ENCODE results near the gene BIN2. TPM values are rescaled to one million over a fixed set of nuclear protein-coding genes. Genes with fewer than 3 reads are reported as not detected.

The BIN2 gene
- total and polyA plus RNA-seq, 2 of the 4 experiments (the other 2 are of a cell fraction): not detected

DNA sequence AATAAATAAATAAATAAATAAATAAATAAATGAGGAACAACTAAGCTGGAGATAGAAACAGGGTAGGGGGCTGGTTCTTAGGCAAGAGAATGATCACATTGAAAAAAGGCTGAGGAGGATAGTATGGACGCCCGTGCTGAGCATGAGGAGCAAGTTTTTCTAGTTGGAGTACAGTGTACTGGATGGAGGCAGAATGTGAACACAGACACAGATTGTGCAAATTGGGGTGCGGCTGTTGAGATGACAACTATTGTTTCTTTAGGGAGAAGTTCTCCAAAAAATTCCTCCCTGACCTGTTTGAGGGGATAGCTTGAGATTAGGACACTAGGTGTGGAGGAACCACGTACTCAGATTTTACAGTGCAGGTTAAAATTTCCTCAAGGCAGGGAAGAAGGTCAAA is 979 bp upstream of the BIN2 start:
- 93% methylated on average over 2 of the region's 4 CpGs; no CpG with 5 or more reads in 1 of the 2 experiments for WGBS, 2 experiments (ENCODE audit: extremely low coverage in 2 of 2, insufficient read length in 1 of 2)
- intact Hi-C loops (cut with micrococcal nuclease): no loop called here
- Histone ChIP-seq H4K20me1 (ENCODE audit: insufficient read depth, low read length) (no peaks in the 10 kb centered on the region), H3K36me3 (ENCODE audit: control insufficient read depth, insufficient read depth, low read length) (no peaks in the 10 kb centered on the region), H2AK9ac (replicated peaks; ENCODE audit: low read depth, low read length, poor library complexity) (no peak overlapping the region), H2BK15ac (ENCODE audit: low read depth, low read length) (no peak overlapping the region), H4K5ac (ENCODE audit: low read depth, low read length) (no peak overlapping the region), H3K9me3 (ENCODE audit: control insufficient read depth, insufficient read depth, low read length) (no peaks in the 10 kb centered on the region), H3K4ac (ENCODE audit: low read depth, low read length) (no peak overlapping the region), H3K56ac (ENCODE audit: extremely low read depth, insufficient read depth, low read length) (no peak overlapping the region), H3K14ac (replicated peaks; ENCODE audit: low read depth, low read length) (no peak overlapping the region), H3K4me2 (ENCODE audit: low read depth, low read length) (no peak overlapping the region), H3K27ac (ENCODE audit: insufficient read depth, low read length) (no peak overlapping the region), H4K8ac (ENCODE audit: low read depth in 2 of 2, low read length in 2 of 2) (no peak overlapping the region), H3K4me3 (ENCODE audit: insufficient read depth, low read depth, low read length) (no peak overlapping the region), H3K27me3 (ENCODE audit: control insufficient read depth, insufficient read depth, low read length) (no peaks in the 10 kb centered on the region), H3K9me1 (ENCODE audit: insufficient read depth, low read length) (peaks cover 11% of the 10 kb centered on the region; the same call in 1 of the 2 replicates), H2AFZ (replicated peaks; ENCODE audit: low read length, poor library complexity) (no peak overlapping the region), H4K91ac (ENCODE audit: insufficient read depth, low read depth, low read length) (no peak overlapping the region), H2BK120ac (ENCODE audit: low read depth, low read length) (no peak overlapping the region), H3K79me1 (ENCODE audit: low read depth in 1 of 2, low read length in 2 of 2) (no peaks in the 10 kb centered on the region), H2AK5ac (ENCODE audit: low read depth, low read length) (no peak overlapping the region), H3K4me1 (ENCODE audit: control insufficient read depth, insufficient read depth, low read length) (peaks cover 9% of the 10 kb centered on the region), H3K23ac (ENCODE audit: low read depth, low read length) (no peak overlapping the region), H2BK5ac (ENCODE audit: low read depth, low read length, poor library complexity, severe bottlenecking) (no peak overlapping the region), H3K9ac (ENCODE audit: low read depth, low read length) (no peak overlapping the region), H3K18ac (ENCODE audit: low read depth, low read length) (no peak overlapping the region), H2BK20ac (ENCODE audit: low read depth, low read length) (no peak overlapping the region; the same call in 1 of the 2 replicates)
- CTCF ChIA-PET: no interaction called here
- in situ Hi-C loops (cut with MboI; ENCODE audit: low sequenced_read_pairs): no loop called here
- dilution Hi-C loops (cut with HindIII; ENCODE audit: low sequenced_read_pairs, unreplicated experiment): no loop called here
- no peak for DNase-seq
- no peak for ATAC-seq (ENCODE audit: low read depth)
- no peak for TF ChIP-seq NFE2L2 (IDR thresholded peaks at IDR 0.05; ENCODE audit: low read depth, low read length)
- TF ChIP-seq MAFK (IDR thresholded peaks at IDR 0.05; ENCODE audit: low read depth, low read length): no peak
- TF ChIP-seq RFX5 (IDR thresholded peaks at IDR 0.05; ENCODE audit: low read depth, low read length): no peak
- TF ChIP-seq, protein P1, sequence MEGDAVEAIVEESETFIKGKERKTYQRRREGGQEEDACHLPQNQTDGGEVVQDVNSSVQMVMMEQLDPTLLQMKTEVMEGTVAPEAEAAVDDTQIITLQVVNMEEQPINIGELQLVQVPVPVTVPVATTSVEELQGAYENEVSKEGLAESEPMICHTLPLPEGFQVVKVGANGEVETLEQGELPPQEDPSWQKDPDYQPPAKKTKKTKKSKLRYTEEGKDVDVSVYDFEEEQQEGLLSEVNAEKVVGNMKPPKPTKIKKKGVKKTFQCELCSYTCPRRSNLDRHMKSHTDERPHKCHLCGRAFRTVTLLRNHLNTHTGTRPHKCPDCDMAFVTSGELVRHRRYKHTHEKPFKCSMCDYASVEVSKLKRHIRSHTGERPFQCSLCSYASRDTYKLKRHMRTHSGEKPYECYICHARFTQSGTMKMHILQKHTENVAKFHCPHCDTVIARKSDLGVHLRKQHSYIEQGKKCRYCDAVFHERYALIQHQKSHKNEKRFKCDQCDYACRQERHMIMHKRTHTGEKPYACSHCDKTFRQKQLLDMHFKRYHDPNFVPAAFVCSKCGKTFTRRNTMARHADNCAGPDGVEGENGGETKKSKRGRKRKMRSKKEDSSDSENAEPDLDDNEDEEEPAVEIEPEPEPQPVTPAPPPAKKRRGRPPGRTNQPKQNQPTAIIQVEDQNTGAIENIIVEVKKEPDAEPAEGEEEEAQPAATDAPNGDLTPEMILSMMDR (conservative IDR thresholded peaks at IDR 0.05; ENCODE audit: low read depth, low read length): no peak
- TF ChIP-seq RCOR1 (IDR thresholded peaks at IDR 0.05; ENCODE audit: insufficient replicate concordance, low read length): no peak
- no peak for TF ChIP-seq CHD1 (IDR thresholded peaks at IDR 0.05; ENCODE audit: low read depth, low read length)
- TF ChIP-seq, protein P2, sequence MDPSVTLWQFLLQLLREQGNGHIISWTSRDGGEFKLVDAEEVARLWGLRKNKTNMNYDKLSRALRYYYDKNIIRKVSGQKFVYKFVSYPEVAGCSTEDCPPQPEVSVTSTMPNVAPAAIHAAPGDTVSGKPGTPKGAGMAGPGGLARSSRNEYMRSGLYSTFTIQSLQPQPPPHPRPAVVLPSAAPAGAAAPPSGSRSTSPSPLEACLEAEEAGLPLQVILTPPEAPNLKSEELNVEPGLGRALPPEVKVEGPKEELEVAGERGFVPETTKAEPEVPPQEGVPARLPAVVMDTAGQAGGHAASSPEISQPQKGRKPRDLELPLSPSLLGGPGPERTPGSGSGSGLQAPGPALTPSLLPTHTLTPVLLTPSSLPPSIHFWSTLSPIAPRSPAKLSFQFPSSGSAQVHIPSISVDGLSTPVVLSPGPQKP (IDR thresholded peaks at IDR 0.05; ENCODE audit: borderline replicate concordance, low read depth, low read length): no peak
- TF ChIP-seq, protein P3, sequence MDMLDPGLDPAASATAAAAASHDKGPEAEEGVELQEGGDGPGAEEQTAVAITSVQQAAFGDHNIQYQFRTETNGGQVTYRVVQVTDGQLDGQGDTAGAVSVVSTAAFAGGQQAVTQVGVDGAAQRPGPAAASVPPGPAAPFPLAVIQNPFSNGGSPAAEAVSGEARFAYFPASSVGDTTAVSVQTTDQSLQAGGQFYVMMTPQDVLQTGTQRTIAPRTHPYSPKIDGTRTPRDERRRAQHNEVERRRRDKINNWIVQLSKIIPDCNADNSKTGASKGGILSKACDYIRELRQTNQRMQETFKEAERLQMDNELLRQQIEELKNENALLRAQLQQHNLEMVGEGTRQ (IDR thresholded peaks at IDR 0.05; ENCODE audit: low read depth, low read length): no peak
- no peak for TF ChIP-seq BHLHE40 (IDR thresholded peaks at IDR 0.05; ENCODE audit: low read depth, low read length)
- no peak for TF ChIP-seq CEBPB (IDR thresholded peaks at IDR 0.05; ENCODE audit: low read depth, low read length)
- TF ChIP-seq SMC3 (IDR thresholded peaks at IDR 0.05; ENCODE audit: low read depth, low read length): no peak
- no peak for TF ChIP-seq MAZ (IDR thresholded peaks at IDR 0.05; ENCODE audit: borderline replicate concordance, low read depth, low read length)
- no peak for TF ChIP-seq MXI1 (IDR thresholded peaks at IDR 0.05; ENCODE audit: borderline replicate concordance, low read depth, low read length)
- no peak for TF ChIP-seq RAD21 (IDR thresholded peaks at IDR 0.05; ENCODE audit: low read length)
- no peak for TF ChIP-seq FOS (IDR thresholded peaks at IDR 0.05; ENCODE audit: low read depth, low read length)
- no peak for TF ChIP-seq POLR2A (IDR thresholded peaks at IDR 0.05; ENCODE audit: low read depth, low read length)
- POLR2A ChIA-PET (ENCODE audit: unreplicated experiment): no interaction called here
- no TSS peak for BruUV-seq (replicated peaks)

Measured in IMR-90 (cell line).